HG03565 (cell line): ENCODE data around the gene RNF214.

Experiments
- ATAC-seq: cut with Tn5 transposase; IDR thresholded peaks from one replicate; pipeline ENCODE4 v1.9.1; 2021; ENCODE audit warnings: mild to moderate bottlenecking, moderate library complexity; ENCODE audit not compliant: unreplicated experiment

Gene RNF214

GRCh38 chr11:117279711-117280376, 47.4 kb downstream of the RNF214 start:
- ATAC-seq: no peak

GRCh38 chr11:117281159-117281558, 48.7 kb downstream of the RNF214 start:
- no peak for ATAC-seq

GRCh38 chr11:117281869-117282268, 49.4 kb downstream of the RNF214 start:
- ATAC-seq: no peak

GRCh38 chr11:117282956-117283355, 50.5 kb downstream of the RNF214 start:
- ATAC-seq: no peak

GRCh38 chr11:117284053-117284452, 51.6 kb downstream of the RNF214 start:
- ATAC-seq: no peak

GRCh38 chr11:117286588-117286987, 54.1 kb downstream of the RNF214 start:
- ATAC-seq: no peak

GRCh38 chr11:117287668-117288067, 55.2 kb downstream of the RNF214 start:
- ATAC-seq: no peak

GRCh38 chr11:117289795-117290194, 57.3 kb downstream of the RNF214 start:
- no peak for ATAC-seq

- no peak for ATAC-seq
Observed at GRCh38 chr11:117290809-117291396, 58.4 kb downstream of the RNF214 start, which contains the start of gene BACE1-AS. Gene BACE1-AS, plus strand, starts transcription at chr11:117291346.

- ATAC-seq: no peak
Observed at GRCh38 chr11:117292616-117293015, 60.1 kb downstream of the RNF214 start.

GRCh38 chr11:117295438-117296137, 63.1 kb downstream of the RNF214 start:
- no peak for ATAC-seq

- ATAC-seq: no peak
Observed at GRCh38 chr11:117296881-117297280, 64.4 kb downstream of the RNF214 start.

- no peak for ATAC-seq
Observed at GRCh38 chr11:117298195-117298594, 65.7 kb downstream of the RNF214 start.

- no peak for ATAC-seq
Observed at GRCh38 chr11:117299351-117300282, 67.1 kb downstream of the RNF214 start.

GRCh38 chr11:117300283-117300663, 67.8 kb downstream of the RNF214 start:
- no peak for ATAC-seq

GRCh38 chr11:117300773-117301172, 68.3 kb downstream of the RNF214 start:
- no peak for ATAC-seq

- ATAC-seq: no peak
Observed at GRCh38 chr11:117302228-117302627, 69.8 kb downstream of the RNF214 start.

GRCh38 chr11:117303101-117303500, 70.6 kb downstream of the RNF214 start:
- no peak for ATAC-seq

- ATAC-seq: no peak
Observed at GRCh38 chr11:117303646-117304315, 71.3 kb downstream of the RNF214 start.

- no peak for ATAC-seq
Observed at GRCh38 chr11:117305145-117305544, 72.7 kb downstream of the RNF214 start.
